Epithelial cell of esophagus (primary cell): ENCODE measurements around the gene DET1.
"Not testable (repeated sequence)": the region's sequence is repeated elsewhere in the genome, so short reads cannot be mapped to it uniquely, and the experiment has no call there.

Experiments
- DNase-seq: peaks from one replicate; pipeline ENCODE4 v3.0.0; 2010; ENCODE audit warnings: low read depth
- H3K4me3 ChIP-seq: 2 replicates; pipeline ENCODE4 v1.5.1; 2011; ENCODE audit warnings: mild to moderate bottlenecking, low read length, control low read depth
- TF ChIP-seq, protein P1 (sequence below): IDR thresholded peaks from 2 replicates; pipeline ENCODE4 v1.5.1; 2011; ENCODE audit warnings: low read depth, mild to moderate bottlenecking, low read length, control low read depth, inconsistent platforms; ENCODE audit not compliant: insufficient read depth; ENCODE audit errors: missing control alignments

Gene DET1

GRCh38 chr15:88470625-88471372, 75.7 kb downstream of the DET1 start:
- TF ChIP-seq, protein P1, sequence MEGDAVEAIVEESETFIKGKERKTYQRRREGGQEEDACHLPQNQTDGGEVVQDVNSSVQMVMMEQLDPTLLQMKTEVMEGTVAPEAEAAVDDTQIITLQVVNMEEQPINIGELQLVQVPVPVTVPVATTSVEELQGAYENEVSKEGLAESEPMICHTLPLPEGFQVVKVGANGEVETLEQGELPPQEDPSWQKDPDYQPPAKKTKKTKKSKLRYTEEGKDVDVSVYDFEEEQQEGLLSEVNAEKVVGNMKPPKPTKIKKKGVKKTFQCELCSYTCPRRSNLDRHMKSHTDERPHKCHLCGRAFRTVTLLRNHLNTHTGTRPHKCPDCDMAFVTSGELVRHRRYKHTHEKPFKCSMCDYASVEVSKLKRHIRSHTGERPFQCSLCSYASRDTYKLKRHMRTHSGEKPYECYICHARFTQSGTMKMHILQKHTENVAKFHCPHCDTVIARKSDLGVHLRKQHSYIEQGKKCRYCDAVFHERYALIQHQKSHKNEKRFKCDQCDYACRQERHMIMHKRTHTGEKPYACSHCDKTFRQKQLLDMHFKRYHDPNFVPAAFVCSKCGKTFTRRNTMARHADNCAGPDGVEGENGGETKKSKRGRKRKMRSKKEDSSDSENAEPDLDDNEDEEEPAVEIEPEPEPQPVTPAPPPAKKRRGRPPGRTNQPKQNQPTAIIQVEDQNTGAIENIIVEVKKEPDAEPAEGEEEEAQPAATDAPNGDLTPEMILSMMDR: no peak
- no peak for DNase-seq
- no peak overlapping the region for H3K4me3 ChIP-seq

DNA sequence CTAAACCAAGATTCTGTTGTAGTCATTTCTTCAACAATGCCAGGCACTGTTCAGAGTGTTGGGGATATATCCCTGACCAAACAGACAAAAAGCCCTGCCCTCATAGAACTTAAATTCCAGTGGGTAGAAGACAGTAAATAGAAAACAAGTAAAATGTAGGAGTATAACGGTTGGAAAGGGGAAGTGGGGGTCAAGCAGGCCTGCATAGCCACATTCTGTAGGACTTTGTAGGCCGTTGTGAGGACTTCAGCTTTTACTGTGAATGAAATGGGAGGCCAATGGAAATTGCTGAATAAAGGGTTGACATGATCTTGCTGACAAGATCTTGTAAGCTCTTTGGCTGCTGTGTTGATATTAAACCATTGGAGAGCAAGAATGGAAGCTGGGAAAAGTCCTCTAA, 77.2 kb downstream of the DET1 start:
- no peak overlapping the region for H3K4me3 ChIP-seq
- no peak for DNase-seq
- TF ChIP-seq, protein P1: no peak

GRCh38 chr15:88468721-88469120, 77.8 kb downstream of the DET1 start:
- peak overlapping the region; percentile 94 for H3K4me3 ChIP-seq
- DNase-seq: not testable (repeated sequence)

DNA sequence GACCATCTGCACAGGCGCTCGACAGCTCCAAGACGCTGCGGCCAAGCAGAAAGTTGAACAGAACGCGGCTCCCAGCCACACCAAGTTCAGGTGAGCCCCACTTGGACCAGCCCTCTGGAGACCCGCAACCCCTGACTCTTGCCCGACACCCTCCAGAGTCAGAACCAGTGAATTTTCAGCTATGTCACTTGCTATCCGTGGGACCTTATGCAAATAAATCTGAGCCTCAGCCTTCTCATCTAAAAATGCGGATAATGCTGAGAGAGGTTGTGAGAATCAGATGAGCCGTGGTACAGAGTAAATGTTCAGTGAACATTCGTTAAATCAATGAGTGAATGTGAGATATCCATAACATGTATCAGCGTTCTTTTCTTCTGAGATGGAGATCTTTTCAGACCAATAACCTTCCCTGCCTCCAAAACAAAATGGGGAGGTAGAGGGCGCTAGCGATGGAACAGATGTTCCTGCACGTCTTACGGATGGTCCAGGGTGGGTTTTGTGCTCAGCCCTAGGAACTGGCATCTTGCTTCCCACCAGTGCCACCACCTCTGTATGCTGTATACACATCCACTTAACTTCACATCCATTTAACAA, 78.4 kb downstream of the DET1 start:
- TF ChIP-seq, protein P1: peak; percentile 40
- peak; percentile 30 for DNase-seq
- H3K4me3 ChIP-seq: peak overlapping the region; percentile 94

DNA sequence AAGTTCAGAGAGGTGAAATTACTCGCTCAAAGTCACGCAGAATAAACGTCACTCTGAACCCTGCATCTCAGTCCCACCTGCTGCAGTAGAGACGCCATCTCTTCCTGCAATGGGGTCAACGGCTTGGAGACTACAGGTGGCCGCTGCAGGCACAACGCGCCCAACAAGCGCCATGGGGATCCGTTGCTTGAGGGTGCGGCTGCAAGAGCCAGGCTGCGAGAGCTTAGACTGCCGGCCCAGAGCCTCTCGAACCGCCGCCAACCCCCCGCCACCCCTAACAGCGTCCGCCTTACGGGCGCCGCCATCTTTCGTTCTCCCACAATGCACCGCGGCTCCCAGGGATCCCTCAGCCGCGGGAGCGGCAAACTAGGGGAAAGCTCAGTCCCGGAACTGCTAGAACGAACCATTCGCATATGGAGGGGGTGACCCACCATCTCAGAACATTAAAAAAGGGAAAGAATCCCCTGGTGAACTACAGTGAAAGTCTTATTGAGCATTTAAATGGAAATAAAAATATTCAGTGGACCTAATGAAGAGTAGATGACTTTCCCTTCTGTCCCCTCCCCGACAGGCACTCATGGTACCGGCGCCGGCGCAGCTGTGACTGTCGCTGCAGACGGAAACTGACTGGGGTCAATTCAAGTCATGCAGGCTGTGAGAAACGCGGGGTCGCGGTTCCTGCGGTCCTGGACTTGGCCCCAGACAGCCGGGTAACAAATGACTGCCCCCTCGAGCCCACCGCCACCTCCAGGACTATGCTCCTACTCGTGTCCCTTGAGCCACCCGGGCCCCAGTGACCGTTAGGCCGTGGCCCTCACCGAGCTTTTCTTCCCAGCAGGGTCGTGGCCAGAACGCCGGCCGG, 79.2 kb downstream of the DET1 start, which contains the start of the genes MRPL46 and MRPS11:
MRPL46 (minus strand) TSS at position 316 of the 862 bp plus-strand sequence; CDS start at position 305, 11 bp downstream.
MRPS11 (plus strand) TSS at position 636 of the 862 bp plus-strand sequence; CDS start at position 646, 10 bp downstream.
- peak; percentile 85 for DNase-seq
- H3K4me3 ChIP-seq: peak within 1 kb of the TSS; percentile 94
- TF ChIP-seq, protein P1: no peak

GRCh38 chr15:88465633-88466224, 80.8 kb downstream of the DET1 start:
- DNase-seq: peak; percentile 82
- TF ChIP-seq, protein P1: no peak
- peak overlapping the region; percentile 94 for H3K4me3 ChIP-seq

DNA sequence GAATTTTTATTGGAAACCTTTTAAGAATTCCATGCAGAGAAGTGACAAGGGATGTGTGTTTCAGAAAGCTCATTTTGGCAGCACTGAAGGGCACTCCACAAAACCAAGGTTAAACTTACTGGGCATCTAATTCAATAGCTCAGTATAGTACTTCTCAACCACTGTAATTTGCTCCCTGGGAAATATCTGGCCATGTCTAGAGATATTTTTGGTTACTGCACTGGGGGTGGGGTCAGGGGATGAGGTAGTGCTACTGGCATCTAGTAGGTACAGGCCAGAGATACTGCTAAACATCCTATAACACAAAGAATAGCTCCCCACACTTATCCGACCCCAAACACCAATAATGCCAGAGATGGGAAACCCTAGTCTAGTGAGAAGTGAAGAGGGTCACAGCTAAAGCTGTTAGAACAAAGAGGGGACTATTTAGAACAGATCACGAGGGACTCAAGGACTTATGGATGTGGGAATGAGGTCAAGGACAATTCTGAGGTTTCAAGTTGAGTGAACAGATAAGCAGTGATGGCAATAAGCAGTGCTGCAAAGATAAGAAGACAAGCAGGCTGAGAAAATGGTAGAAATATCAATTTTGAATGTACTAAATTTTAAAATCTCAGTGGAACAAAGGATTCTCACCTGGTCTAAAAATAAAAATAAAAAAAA, 82.5 kb downstream of the DET1 start:
- TF ChIP-seq, protein P1: no peak
- no peak overlapping the region for H3K4me3 ChIP-seq
- DNase-seq: no peak
